Left ventricle myocardium inferior (tissue), 1 donor: ENCODE measurements around the gene VPS37B. TPM values are rescaled to one million over a fixed set of nuclear protein-coding genes. Genes with fewer than 3 reads are reported as not detected.
"Not testable (repeated sequence)": the region's sequence is repeated elsewhere in the genome, so short reads cannot be mapped to it uniquely, and the experiment has no call there.

Experiments used
- DNase-seq: peaks from one replicate; pipeline ENCODE4 v3.0.0-alpha.2; 2020
- H3K27ac ChIP-seq: fragments of 200-600 bp; replicated peaks from 2 replicates; pipeline ENCODE4 v1.8.0; 2021
- H3K27me3 ChIP-seq: fragments of 200-600 bp; 2 replicates; pipeline ENCODE4 v1.8.0; 2021; ENCODE audit warnings: low read depth
- H3K36me3 ChIP-seq: fragments of 200-600 bp; 2 replicates; pipeline ENCODE4 v1.8.0; 2021
- H3K4me1 ChIP-seq: fragments of 200-600 bp; 2 replicates; pipeline ENCODE4 v1.8.0; 2021
- H3K4me3 ChIP-seq: fragments of 200-600 bp; 2 replicates; pipeline ENCODE4 v1.8.0; 2021; ENCODE audit warnings: mild to moderate bottlenecking, moderate library complexity
- H3K9me3 ChIP-seq: fragments of 200-600 bp; replicated peaks from 2 replicates; pipeline ENCODE4 v1.8.0; 2021
- intact Hi-C: fragments of 100-400 bp; cut with micrococcal nuclease; formaldehyde crosslinking; loops from one replicate; pipeline ENCODE4 v1.11.0; 2022
- total RNA-seq: library from RNA; stranded (reverse); fragmentation: NEBNext Ultra II Directional; extraction: Animal tissue kit (Norgen Biotek cat#: 25700); gene quantifications from one replicate; pipeline ENCODE4 v1.2.1, GENCODE V29; 2021
- TF ChIP-seq, protein P1 (sequence below): fragments of 200-600 bp; IDR thresholded peaks from 2 replicates; pipeline ENCODE4 v1.8.0; 2021; ENCODE audit warnings: antibody characterized with exemption, mild to moderate bottlenecking, borderline replicate concordance
- donor health status: DM: no; HTN: yes; CAD: no; lungs with severe emphysema.

The VPS37B gene
- total RNA-seq, 1 donor from 2014 or later, result 13.3 TPM

DNA sequence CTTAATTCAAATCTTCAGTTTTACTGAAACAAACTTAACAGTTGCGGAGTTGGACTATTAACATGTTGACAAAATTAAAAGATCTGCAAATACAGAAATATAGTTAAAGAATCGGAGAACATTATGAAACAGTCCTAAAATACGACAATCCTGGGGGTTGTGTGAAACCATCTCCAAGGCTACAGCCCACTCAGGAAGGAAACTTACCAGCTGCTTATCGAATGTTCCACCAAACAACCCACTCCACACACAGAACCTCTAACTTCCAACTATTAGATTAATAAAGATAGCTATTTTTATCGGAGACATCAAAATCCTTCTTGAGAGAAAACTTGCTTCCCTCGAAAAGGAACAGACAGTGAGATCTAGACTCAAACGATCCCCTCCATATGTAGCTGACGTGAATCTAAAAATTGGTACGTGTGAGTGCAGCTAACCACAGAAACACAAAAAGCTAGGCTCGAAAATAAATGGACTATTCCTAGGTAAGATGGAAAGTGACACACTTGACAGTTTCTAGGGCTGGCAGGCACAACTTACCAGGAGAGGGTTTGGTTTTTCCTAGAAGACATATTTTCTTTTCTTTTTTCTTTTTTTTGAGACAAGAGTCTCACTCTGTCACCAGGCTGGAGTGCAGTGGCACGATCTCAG, 12.9 kb downstream of the VPS37B start:
- DNase-seq, result no peak
- Histone ChIP-seq H3K4me3 (no peak overlapping the region), H3K27ac (peak overlapping the region; percentile 39), H3K9me3 (no peaks in the 10 kb centered on the region), H3K4me1 (peaks cover 95% of the 10 kb centered on the region), H3K36me3 (no peaks in the 10 kb centered on the region), H3K27me3 (no peaks in the 10 kb centered on the region)
- TF ChIP-seq, protein P1, sequence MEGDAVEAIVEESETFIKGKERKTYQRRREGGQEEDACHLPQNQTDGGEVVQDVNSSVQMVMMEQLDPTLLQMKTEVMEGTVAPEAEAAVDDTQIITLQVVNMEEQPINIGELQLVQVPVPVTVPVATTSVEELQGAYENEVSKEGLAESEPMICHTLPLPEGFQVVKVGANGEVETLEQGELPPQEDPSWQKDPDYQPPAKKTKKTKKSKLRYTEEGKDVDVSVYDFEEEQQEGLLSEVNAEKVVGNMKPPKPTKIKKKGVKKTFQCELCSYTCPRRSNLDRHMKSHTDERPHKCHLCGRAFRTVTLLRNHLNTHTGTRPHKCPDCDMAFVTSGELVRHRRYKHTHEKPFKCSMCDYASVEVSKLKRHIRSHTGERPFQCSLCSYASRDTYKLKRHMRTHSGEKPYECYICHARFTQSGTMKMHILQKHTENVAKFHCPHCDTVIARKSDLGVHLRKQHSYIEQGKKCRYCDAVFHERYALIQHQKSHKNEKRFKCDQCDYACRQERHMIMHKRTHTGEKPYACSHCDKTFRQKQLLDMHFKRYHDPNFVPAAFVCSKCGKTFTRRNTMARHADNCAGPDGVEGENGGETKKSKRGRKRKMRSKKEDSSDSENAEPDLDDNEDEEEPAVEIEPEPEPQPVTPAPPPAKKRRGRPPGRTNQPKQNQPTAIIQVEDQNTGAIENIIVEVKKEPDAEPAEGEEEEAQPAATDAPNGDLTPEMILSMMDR, result no peak
- intact Hi-C loops, result no loop called here

DNA sequence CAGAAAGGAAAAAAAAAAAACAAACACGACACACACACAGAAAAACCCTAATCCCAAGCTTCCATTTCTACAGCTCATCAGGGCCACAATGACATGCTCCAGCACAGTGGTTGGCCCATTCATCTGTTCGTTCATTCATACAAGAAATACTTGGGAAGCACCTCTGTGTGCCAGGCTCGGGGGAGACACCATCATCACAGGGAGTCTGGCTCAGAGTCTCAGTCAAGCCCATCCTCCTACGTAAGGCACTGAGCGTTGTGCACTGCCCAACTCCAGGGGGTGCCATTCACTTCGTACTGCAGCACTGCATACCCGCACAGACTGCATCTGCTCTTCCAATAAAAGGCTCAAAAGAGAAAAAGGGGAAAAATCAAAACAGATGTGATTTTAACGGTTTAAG, 15.3 kb downstream of the VPS37B start:
- Histone ChIP-seq H3K4me1 (peaks cover 97% of the 10 kb centered on the region), H3K9me3 (no peaks in the 10 kb centered on the region)
- DNase-seq, result no peak

DNA sequence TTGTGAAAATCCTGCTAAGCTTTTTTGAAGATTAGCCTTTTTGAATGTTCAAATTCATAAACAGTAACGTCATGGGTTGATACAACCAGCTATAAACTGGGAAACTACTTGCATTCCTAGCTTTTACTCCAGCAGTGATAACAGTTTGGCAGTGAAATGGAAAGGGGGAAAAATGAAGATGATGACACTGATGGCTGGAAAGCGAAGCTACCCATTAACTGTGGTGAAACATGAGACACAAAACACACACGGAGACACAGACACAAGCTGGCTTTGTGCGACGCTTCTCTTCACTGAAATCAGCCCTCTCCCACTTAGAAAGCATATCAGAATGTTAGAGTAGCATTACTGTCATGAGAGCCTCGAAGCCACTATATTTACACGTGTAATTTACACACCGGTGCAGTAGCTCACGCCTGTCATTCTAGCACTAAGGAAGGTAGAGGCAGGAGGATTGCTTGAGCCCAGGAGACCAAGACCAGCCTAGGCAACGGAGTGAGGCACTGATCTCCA, 15.7 kb downstream of the VPS37B start:
- Histone ChIP-seq H3K27ac (peak overlapping the region; percentile 50), H3K36me3 (no peaks in the 10 kb centered on the region), H3K4me3 (no peak overlapping the region), H3K4me1 (peaks cover 100% of the 10 kb centered on the region), H3K9me3 (no peaks in the 10 kb centered on the region), H3K27me3 (no peaks in the 10 kb centered on the region)
- TF ChIP-seq, protein P1, result no peak
- no peak for DNase-seq
- intact Hi-C loops, result no loop called here

More for the DNA sequence above, 15.3 kb downstream of the VPS37B start:
- Histone ChIP-seq H3K36me3 (no peaks in the 10 kb centered on the region), H3K27ac (peak overlapping the region; percentile 50), H3K4me3 (no peak overlapping the region), H3K27me3 (no peaks in the 10 kb centered on the region)
- TF ChIP-seq, protein P1, result peak; percentile 43
- intact Hi-C loops, result no loop called here

DNA sequence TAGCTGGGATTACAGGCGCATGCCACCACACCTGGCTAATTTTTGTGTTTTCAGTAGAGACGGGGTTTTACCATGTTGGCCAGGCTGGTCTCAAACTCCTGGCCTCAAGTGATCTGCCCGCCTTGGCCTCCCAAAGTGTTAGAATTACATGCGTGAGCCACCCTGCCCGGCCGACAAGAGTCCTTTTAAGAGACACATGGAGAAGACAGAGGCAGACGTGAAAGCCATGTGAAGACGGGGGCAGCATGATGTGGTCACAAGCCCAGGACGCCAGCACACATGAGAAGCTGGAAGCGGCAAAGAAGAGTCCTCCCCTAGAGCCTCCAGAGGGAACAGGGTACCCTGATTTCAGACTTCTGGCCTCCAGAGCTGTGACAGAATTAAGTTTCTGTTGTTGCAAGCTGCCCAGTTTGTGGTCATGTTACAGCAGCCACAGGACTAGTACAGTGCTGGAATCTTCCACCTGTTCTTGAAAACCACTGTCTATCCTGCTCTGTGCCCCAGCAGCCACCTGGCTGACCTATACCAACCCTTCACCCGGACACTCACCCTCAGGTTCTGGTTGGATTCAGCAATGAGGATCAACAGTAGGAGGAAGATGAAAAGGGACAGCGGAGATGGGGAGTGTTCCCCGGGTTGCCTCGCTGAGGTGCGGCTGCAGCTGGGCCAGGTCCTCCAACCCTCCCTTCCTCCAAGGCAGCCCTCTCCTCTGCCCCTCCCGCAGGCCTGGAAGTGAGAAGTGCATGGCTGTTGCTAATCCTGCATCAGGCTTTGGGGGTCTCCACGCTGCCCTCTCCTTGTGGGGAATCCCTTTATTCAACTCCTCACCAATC, 16.9 kb downstream of the VPS37B start:
- Histone ChIP-seq H3K4me1 (peaks cover 100% of the 10 kb centered on the region), H3K36me3 (no peaks in the 10 kb centered on the region), H3K27me3 (no peaks in the 10 kb centered on the region), H3K4me3 (no peak overlapping the region), H3K9me3 (no peaks in the 10 kb centered on the region), H3K27ac (no peak overlapping the region)
- intact Hi-C loops, result no loop called here
- DNase-seq, result no peak
- TF ChIP-seq, protein P1, result no peak

DNA sequence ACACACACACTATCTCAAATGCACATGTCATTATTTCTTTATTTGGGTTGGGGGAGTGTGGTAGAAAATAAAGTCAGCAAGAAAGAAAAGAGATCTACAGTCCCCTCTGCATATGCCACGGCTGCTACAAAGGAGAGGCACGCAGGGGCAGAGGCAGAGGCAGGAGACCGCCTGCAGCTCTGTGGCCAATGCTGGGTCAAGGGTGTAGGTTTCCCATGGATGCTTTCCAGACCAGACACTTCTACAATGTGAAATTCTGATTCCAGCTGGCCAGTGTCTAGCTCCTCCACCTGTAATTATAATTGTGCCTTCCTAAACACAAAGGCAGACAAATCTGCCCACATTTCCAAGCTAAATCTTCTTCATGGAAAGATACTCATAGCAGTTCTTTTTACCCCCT, 19.2 kb downstream of the VPS37B start:
- no peaks in the 10 kb centered on the region for H3K36me3 ChIP-seq
- no peaks in the 10 kb centered on the region for H3K27me3 ChIP-seq
- peaks cover 100% of the 10 kb centered on the region for H3K4me1 ChIP-seq
- no peak for DNase-seq
- TF ChIP-seq, protein P1, result no peak
- intact Hi-C loops, result no loop called here
- peak overlapping the region; percentile 43 for H3K27ac ChIP-seq
- H3K9me3 ChIP-seq, result no peaks in the 10 kb centered on the region
- H3K4me3 ChIP-seq, result no peak overlapping the region

DNA sequence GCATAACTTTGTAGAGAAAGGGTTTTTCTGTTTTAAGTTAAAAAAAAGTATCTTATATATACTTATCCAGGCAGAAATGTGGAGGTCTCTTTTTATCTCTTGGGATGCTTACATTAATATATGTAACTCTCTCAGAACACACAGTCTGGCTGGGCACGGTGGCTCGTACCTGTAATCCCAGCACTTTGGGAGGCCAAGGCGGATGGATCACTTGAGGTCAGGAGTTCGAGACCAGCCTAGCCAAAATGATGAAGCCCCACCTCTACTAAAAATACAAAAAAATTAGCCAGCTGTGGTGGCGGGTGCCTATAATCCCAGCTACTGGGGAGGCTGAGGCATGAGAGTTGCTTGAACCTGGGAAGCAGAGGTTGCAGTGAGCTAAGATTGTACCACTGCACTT, 19.6 kb downstream of the VPS37B start:
- DNase-seq, intact Hi-C loops, H3K27me3 ChIP-seq, H3K4me3 ChIP-seq, H3K36me3 ChIP-seq, H3K9me3 ChIP-seq: not testable (repeated sequence)
- H3K27ac ChIP-seq, result peak overlapping the region; percentile 43
- peaks cover 100% of the 10 kb centered on the region for H3K4me1 ChIP-seq
